Heart right ventricle (tissue), 16 donors: ENCODE measurements around the gene REST. TPM values are rescaled to one million over a fixed set of nuclear protein-coding genes. Genes with fewer than 3 reads are reported as not detected.

ENCODE experiments used
- ATAC-seq, 8 donors: fragments of 200-7000 bp; cut with Tn5 transposase; one replicate each; pipeline ENCODE4 v1.9.1; 2020; ENCODE audit warnings: mild to moderate bottlenecking in 8 of 8, moderate library complexity in 8 of 8, moderate number of reproducible peaks in 1 of 8
- DNase-seq, 2 donors: peaks; one replicate each; pipeline ENCODE4 v3.0.0-alpha.2; 2020
- H3K27ac ChIP-seq, 10 donors: fragments of 200-600 bp; sonication (generic) in 2 of 10; one replicate each; pipeline versions ENCODE4 v1.5.0 to v1.8.0; 2020 to 2022; ENCODE audit warnings: mild to moderate bottlenecking in 3 of 10
- H3K27me3 ChIP-seq, 7 donors: fragments of 200-600 bp; one replicate each; pipeline ENCODE4 v1.8.0; 2021 to 2022; ENCODE audit warnings: mild to moderate bottlenecking in 2 of 7
- H3K36me3 ChIP-seq, 9 donors: fragments of 200-600 bp; sonication (generic) in 1 of 9; one replicate each; pipeline versions ENCODE4 v1.5.0 to v1.8.0; 2020 to 2022; ENCODE audit warnings: mild to moderate bottlenecking in 2 of 9
- H3K4me1 ChIP-seq, 9 donors: fragments of 200-600 bp; sonication (generic) in 1 of 9; one replicate each; pipeline versions ENCODE4 v1.5.0 to v1.8.0; 2020 to 2022; ENCODE audit warnings: mild to moderate bottlenecking in 4 of 9
- H3K4me3 ChIP-seq, 10 donors: fragments of 200-600 bp; sonication (generic) in 2 of 10; one replicate each; pipeline versions ENCODE4 v1.5.0 to v1.8.0; 2020 to 2022; ENCODE audit warnings: mild to moderate bottlenecking in 7 of 10, moderate library complexity in 2 of 10
- H3K9me3 ChIP-seq, 11 donors: fragments of 200-600 bp in 10 of 11; sonication (generic) in 2 of 11; one replicate each; pipeline versions ENCODE4 v1.5.0 to v1.8.0; 2013 to 2022; ENCODE audit warnings: mild to moderate bottlenecking in 2 of 11, control low read depth in 1 of 11, moderate library complexity in 1 of 11
- CTCF ChIP-seq, 9 donors: fragments of 200-600 bp; sonication (generic) in 2 of 9; IDR thresholded peaks; one replicate each; pipeline versions ENCODE4 v1.5.0 to v1.8.0; 2021 to 2022; ENCODE audit warnings: antibody characterized with exemption in 9 of 9, mild to moderate bottlenecking in 5 of 9, moderate library complexity in 1 of 9
- WGBS, 2 donors: extraction: QIAGEN DNeasy Blood & Tissue Kit; methylation state at CpG; one replicate each; pipeline ENCODE4 v1.1.7; 2013; ENCODE audit warnings: inconsistent platforms in 1 of 2; 5-methylcytosine and 5-hydroxymethylcytosine counted together
- intact Hi-C, 10 donors: fragments of 100-400 bp; cut with DNase I; formaldehyde crosslinking; loops; one replicate each; pipeline versions ENCODE4 v1.11.1 to v1.14.2; 2022
- polyA plus RNA-seq, 2 donors: library from polyadenylated mRNA; stranded (reverse); fragments of 200-250 nt; gene quantifications; one replicate each; pipeline ENCODE4 v1.2.3, GENCODE V29; 2013
- total RNA-seq, 10 donors: library from RNA; stranded (reverse); fragmentation: NEBNext Ultra II Directional in 3 of 10; extraction: Animal tissue kit (Norgen Biotek cat#: 25700) in 3 of 10; gene quantifications; one replicate each; pipeline versions ENCODE4 v1.2.1 to v1.2.4, GENCODE V29; 2021 to 2023
- donor health status: Arrhythmogenic right ventricular cardiomyopathy.
- donor health status: ischemic (EF 13 %, LVEDD 7.1; RV severe dilation, severe dysfunction).
- donor health status: healthy with polysubstance abuse.
- donor health status: DM: no; HTN: yes; CAD: no.
- donor health status: DM: no; HTN: no; CAD: no.
- donor health status: ischemic (EF 25% LVEDD 6.9; RV normal size, moderate dysfunction).
- donor health status: ischemic (EF 25% LVEDD 5.7; RV mildly dilated, moderate dysfunction).
- donor health status: healthy.
- donor health status: DM: yes; HTN: yes; CAD: no.
- donor health status: Ischemic cardiomyopathy.
- donor health status: ischemic (EF 35%, LVEDD 5.7; RV mildly dilated, moderate dysfunction).
- donor health status: nonischemic (EF 11% LVEDD 7.7; RV severe dilation, severe dysfunction).
- donor health status: DM: yes; HTN: yes; CAD: no.
- donor health status: PGD.
- donor health status: ischemic (EF 29% LVEDD 5.4; RV normal size, mild dysfunction).
- donor health status: nonischemic (EF 23%, LVEDD 6.1; RV moderate dilation, normal function).

Gene REST
- total and polyA plus RNA-seq, 12 donors, result 3.3 to 36.8 (median 28.2) TPM

GRCh38 chr4:56940403-56940802 is 32.7 kb downstream of the REST start:
- Histone ChIP-seq H3K27ac (no peak overlapping the region), H3K36me3 (peaks cover 0 to 49% (median 11%) of the 10 kb centered on the region in 9 donors), H3K4me3 (no peak overlapping the region), H3K4me1 (peaks cover 0 to 6% (median 0%) of the 10 kb centered on the region in 9 donors), H3K9me3 (no peaks in the 10 kb centered on the region), H3K27me3 (no peaks in the 10 kb centered on the region)
- DNase-seq, result no peak
- WGBS, 2 donors, result 65 to 67% methylated on average over 12 of the region's 12 CpGs
- intact Hi-C loops, result no loop called here
- TF ChIP-seq CTCF (IDR thresholded peaks at IDR 0.05), result no peak
- peak in 1 of 8 donors; percentile 26 for ATAC-seq

GRCh38 chr4:56940971-56941370 is 33.3 kb downstream of the REST start:
- DNase-seq, result no peak
- H3K27me3 ChIP-seq, result no peaks in the 10 kb centered on the region
- H3K9me3 ChIP-seq, result no peaks in the 10 kb centered on the region
- intact Hi-C loops, result no loop called here
- H3K4me1 ChIP-seq, result peaks cover 0 to 6% (median 0%) of the 10 kb centered on the region in 9 donors
- no peak for ATAC-seq
- TF ChIP-seq CTCF (IDR thresholded peaks at IDR 0.05), result no peak
- no peak overlapping the region for H3K4me3 ChIP-seq
- no peak overlapping the region for H3K27ac ChIP-seq
- peaks cover 0 to 44% (median 11%) of the 10 kb centered on the region in 9 donors for H3K36me3 ChIP-seq

GRCh38 chr4:56941403-56941802 is 33.7 kb downstream of the REST start:
- Histone ChIP-seq H3K9me3 (no peaks in the 10 kb centered on the region), H3K36me3 (peaks cover 0 to 40% (median 11%) of the 10 kb centered on the region in 9 donors), H3K27me3 (no peaks in the 10 kb centered on the region), H3K4me1 (peaks cover 0 to 6% (median 0%) of the 10 kb centered on the region in 9 donors), H3K27ac (no peak overlapping the region), H3K4me3 (no peak overlapping the region)
- no peak for DNase-seq
- ATAC-seq, result no peak
- intact Hi-C loops, result no loop called here
- WGBS, 2 donors, result 74 to 81% methylated on average over 3 of the region's 3 CpGs
- TF ChIP-seq CTCF (IDR thresholded peaks at IDR 0.05), result no peak

- ATAC-seq (no peak), DNase-seq (no peak)
- H3K4me3 ChIP-seq, result no peak overlapping the region
- H3K4me1 ChIP-seq, result peaks cover 0 to 14% (median 5%) of the 10 kb centered on the region in 9 donors
- intact Hi-C loops, result no loop called here
- no peaks in the 10 kb centered on the region for H3K9me3 ChIP-seq
- TF ChIP-seq CTCF (IDR thresholded peaks at IDR 0.05), result no peak
- no peaks in the 10 kb centered on the region for H3K27me3 ChIP-seq
- no peaks in the 10 kb centered on the region for H3K36me3 ChIP-seq
- WGBS, 2 donors, result 91 to 94% methylated on average over 9 of the region's 9 CpGs
- no peak overlapping the region for H3K27ac ChIP-seq
Observed at GRCh38 chr4:56953680-56954520, 46.2 kb downstream of the REST start.
